Osteoblast (primary cell): ENCODE data around the gene NKRF. TPM values are rescaled to one million over a fixed set of nuclear protein-coding genes. Genes with fewer than 3 reads are reported as not detected.

ENCODE experiments used
- DNase-seq: peaks from one replicate; pipeline ENCODE4 v3.0.0; 2011; ENCODE audit warnings: low spot score, mixed read lengths; ENCODE audit not compliant: insufficient read length; ENCODE audit errors: missing footprints
- H2AFZ ChIP-seq: 2 replicates; pipeline ENCODE4 v1.6.0; 2011; ENCODE audit warnings: mild to moderate bottlenecking, low read length
- H3K27ac ChIP-seq: 2 replicates; pipeline ENCODE4 v1.5.1; 2011; ENCODE audit warnings: mild to moderate bottlenecking, low read depth, low read length, moderate library complexity
- H3K27me3 ChIP-seq: 2 replicates; pipeline ENCODE4 v1.6.0; 2012; ENCODE audit warnings: mild to moderate bottlenecking, control low read depth, inconsistent platforms, low read length, moderate library complexity; ENCODE audit not compliant: insufficient read depth
- H3K36me3 ChIP-seq: 2 replicates; pipeline ENCODE4 v1.5.1; 2011; ENCODE audit warnings: mild to moderate bottlenecking, low read length, control low read depth, moderate library complexity; ENCODE audit not compliant: insufficient read depth
- H3K4me1 ChIP-seq: 2 replicates; pipeline ENCODE4 v1.5.1; 2011; ENCODE audit warnings: mild to moderate bottlenecking, low read length, control low read depth, moderate library complexity; ENCODE audit not compliant: insufficient read depth
- H3K4me2 ChIP-seq: 2 replicates; pipeline ENCODE4 v1.6.0; 2011; ENCODE audit warnings: mild to moderate bottlenecking, low read length; ENCODE audit not compliant: insufficient read depth
- H3K4me3 ChIP-seq: fragments of 200-600 bp; sonication (generic); 3 replicates; pipeline ENCODE4 v1.5.1; 2012; ENCODE audit warnings: mild to moderate bottlenecking, low read length, inconsistent platforms; ENCODE audit not compliant: insufficient read depth
- H3K79me2 ChIP-seq: 2 replicates; pipeline ENCODE4 v1.6.0; 2012; ENCODE audit warnings: mild to moderate bottlenecking, low read length, control low read depth, inconsistent platforms; ENCODE audit not compliant: insufficient read depth
- H3K9me3 ChIP-seq: 2 replicates; pipeline ENCODE4 v1.5.1; 2011; ENCODE audit warnings: low read depth, low read length, control low read depth
- H4K20me1 ChIP-seq: 2 replicates; pipeline ENCODE4 v1.6.0; 2012; ENCODE audit warnings: mild to moderate bottlenecking, low read length, control low read depth; ENCODE audit not compliant: insufficient read depth
- total RNA-seq: library from RNA; depleted of rRNA; stranded (reverse); fragments of >200 nt; gene quantifications from 2 replicates; pipeline ENCODE4 v1.2.3, GENCODE V29; 2012
- TF ChIP-seq, protein P1 (sequence below): IDR thresholded peaks from 2 replicates; pipeline ENCODE4 v1.5.1; 2011; ENCODE audit warnings: mild to moderate bottlenecking, low read depth, low read length, moderate library complexity; ENCODE audit errors: extremely low read depth

NKRF gene
- 4.7 and 5.1 TPM in 2 replicates for total RNA-seq

DNA sequence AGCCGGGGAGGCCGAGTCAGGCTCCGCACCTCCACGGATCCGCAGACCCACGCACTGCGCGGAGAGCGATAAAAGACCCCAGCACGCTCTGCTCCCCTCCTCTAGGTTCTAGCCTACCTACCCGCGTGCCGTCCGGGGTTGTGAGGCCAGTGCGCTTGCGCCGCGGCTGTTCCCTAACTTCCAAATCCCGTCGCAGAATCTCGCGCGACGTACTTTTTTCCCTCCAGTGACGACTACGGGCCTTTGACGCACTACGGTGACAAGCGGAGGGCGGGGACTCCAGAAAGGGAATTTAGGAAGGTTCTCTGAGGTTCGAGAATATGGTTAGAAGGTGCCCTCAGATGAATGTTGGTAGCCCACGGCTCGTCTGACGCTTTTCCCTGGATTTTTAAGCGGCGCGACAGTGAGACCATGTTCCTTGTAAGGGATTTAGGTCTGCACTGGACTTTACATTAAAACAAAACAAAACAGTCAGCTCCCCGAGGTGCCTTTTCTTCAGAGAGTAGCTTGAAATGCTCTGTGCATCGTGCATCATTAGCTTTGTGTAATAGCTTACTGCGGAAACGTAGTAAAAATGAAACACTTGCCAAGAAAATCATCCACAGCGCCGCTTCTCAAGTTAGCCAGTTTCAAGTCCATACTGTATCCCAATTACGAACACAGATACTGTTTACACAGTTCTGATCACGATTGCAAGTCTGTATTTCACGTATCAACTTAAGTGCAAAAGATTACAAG is at the start of gene NKRF:
NKRF (minus strand) TSS at position 145 of the 738 bp plus-strand sequence.
- peak; percentile 96 for DNase-seq
- Histone ChIP-seq H3K79me2 (peaks cover 42% of the 10 kb centered on the region), H3K27me3 (no peaks in the 10 kb centered on the region), H3K4me1 (no peaks in the 10 kb centered on the region), H3K4me2 (peak within 1 kb of the TSS; percentile 84), H3K36me3 (no peaks in the 10 kb centered on the region), H3K9me3 (no peaks in the 10 kb centered on the region), H3K4me3 (peak within 1 kb of the TSS; percentile 85), H2AFZ (peak within 1 kb of the TSS; percentile 95), H3K27ac (peak within 1 kb of the TSS; percentile 70), H4K20me1 (peaks cover 2% of the 10 kb centered on the region)
- TF ChIP-seq, protein P1, sequence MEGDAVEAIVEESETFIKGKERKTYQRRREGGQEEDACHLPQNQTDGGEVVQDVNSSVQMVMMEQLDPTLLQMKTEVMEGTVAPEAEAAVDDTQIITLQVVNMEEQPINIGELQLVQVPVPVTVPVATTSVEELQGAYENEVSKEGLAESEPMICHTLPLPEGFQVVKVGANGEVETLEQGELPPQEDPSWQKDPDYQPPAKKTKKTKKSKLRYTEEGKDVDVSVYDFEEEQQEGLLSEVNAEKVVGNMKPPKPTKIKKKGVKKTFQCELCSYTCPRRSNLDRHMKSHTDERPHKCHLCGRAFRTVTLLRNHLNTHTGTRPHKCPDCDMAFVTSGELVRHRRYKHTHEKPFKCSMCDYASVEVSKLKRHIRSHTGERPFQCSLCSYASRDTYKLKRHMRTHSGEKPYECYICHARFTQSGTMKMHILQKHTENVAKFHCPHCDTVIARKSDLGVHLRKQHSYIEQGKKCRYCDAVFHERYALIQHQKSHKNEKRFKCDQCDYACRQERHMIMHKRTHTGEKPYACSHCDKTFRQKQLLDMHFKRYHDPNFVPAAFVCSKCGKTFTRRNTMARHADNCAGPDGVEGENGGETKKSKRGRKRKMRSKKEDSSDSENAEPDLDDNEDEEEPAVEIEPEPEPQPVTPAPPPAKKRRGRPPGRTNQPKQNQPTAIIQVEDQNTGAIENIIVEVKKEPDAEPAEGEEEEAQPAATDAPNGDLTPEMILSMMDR, result no peak

- H3K27me3 ChIP-seq, result no peaks in the 10 kb centered on the region
- no peak overlapping the region for H3K4me3 ChIP-seq
- TF ChIP-seq, protein P1, result no peak
- H3K27ac ChIP-seq, result peak overlapping the region; percentile 28
- DNase-seq, result peak; percentile 92
- H3K79me2 ChIP-seq, result no peaks in the 10 kb centered on the region
- H4K20me1 ChIP-seq, result no peaks in the 10 kb centered on the region
- no peaks in the 10 kb centered on the region for H3K36me3 ChIP-seq
- H3K4me2 ChIP-seq, result no peak overlapping the region
- H3K9me3 ChIP-seq, result no peaks in the 10 kb centered on the region
- H3K4me1 ChIP-seq, result peaks cover 6% of the 10 kb centered on the region
- no peak overlapping the region for H2AFZ ChIP-seq
These were observed 48.9 kb upstream of the NKRF start for GRCh38 chrX:119655125-119655524.

DNA sequence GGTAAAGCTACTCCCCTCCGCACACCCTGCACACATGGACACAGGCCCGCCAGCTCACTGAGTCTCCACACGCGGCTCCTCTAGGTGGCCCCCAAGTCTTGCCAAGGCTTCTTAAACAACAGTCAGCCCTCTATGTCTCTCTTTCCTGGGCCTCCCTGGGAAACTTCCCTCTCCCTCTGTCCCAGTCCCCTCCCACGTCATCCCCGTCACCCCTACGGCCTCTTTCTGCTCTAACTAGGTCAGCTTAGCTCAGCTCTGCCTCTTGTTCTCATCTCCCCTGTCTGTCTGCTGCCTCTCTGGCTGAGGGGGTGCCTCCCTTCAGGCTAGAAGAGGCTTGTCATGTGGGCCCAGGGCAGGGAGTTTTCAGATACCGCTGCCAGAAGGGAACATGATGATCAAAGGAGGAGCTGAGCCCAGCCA is 47.9 kb upstream of the NKRF start:
- no peak for DNase-seq

DNA sequence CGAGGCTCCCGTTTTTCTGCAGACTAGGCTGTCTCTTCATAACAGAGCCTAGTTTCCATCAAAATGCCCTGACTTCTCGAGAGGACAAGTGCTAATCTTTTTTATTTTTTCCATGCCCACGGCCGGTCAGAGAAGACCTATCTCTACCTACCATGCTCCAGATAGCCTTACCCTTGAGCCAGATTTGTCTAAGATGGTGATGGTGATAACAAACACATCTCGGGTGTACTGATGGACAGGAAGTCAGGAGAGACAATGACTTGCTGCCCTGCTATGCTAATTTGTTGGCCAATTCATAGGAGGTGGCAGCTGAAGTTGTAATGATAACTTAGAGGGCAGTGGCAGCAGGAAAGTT is 42.2 kb upstream of the NKRF start:
- Histone ChIP-seq H3K27me3 (no peaks in the 10 kb centered on the region), H3K27ac (no peak overlapping the region), H3K4me2 (no peak overlapping the region), H4K20me1 (no peaks in the 10 kb centered on the region), H3K36me3 (no peaks in the 10 kb centered on the region), H3K9me3 (no peaks in the 10 kb centered on the region), H3K4me1 (no peaks in the 10 kb centered on the region), H3K4me3 (no peak overlapping the region), H2AFZ (no peak overlapping the region), H3K79me2 (no peaks in the 10 kb centered on the region)
- TF ChIP-seq, protein P1, result no peak
- no peak for DNase-seq

More for the DNA sequence above, 47.9 kb upstream of the NKRF start:
- TF ChIP-seq, protein P1, result peak; percentile 7
- Histone ChIP-seq H3K79me2 (no peaks in the 10 kb centered on the region), H3K27ac (no peak overlapping the region), H3K4me2 (no peak overlapping the region), H3K27me3 (no peaks in the 10 kb centered on the region), H3K9me3 (no peaks in the 10 kb centered on the region), H3K4me3 (no peak overlapping the region), H3K4me1 (peaks cover 6% of the 10 kb centered on the region), H2AFZ (no peak overlapping the region), H4K20me1 (no peaks in the 10 kb centered on the region), H3K36me3 (no peaks in the 10 kb centered on the region)
